ENCODE results near the gene TANC1.

TANC1 gene

DNA sequence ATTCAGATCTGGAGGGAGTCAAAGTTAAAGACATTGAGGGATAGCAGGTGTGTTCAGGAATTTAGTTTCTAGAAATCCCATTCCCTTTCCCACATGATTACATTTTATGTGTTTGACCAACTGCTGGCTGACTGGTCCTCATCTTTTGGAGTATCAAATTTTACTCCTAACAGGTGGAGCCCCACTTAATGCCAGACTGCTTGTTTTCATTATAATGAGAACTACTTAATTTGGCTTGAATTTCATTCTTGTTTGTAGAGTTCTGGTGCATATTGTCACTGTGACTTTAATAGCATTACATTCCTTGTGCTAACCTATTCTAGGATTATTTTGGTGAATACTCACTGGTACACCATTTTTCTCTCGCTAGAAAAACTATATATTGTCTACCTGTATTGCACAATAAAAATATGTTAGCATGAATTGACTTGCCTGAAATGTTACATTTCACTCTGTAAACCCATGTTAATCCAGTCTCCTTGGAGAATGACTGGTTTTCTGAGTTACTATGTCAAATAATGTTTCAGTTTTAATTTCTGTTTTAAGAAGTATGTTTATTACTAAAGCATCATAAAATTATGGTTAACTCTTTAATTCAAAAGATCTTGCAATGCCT lies 98.2 kb downstream of the TANC1 start:
- DNase-seq = no peak

DNA sequence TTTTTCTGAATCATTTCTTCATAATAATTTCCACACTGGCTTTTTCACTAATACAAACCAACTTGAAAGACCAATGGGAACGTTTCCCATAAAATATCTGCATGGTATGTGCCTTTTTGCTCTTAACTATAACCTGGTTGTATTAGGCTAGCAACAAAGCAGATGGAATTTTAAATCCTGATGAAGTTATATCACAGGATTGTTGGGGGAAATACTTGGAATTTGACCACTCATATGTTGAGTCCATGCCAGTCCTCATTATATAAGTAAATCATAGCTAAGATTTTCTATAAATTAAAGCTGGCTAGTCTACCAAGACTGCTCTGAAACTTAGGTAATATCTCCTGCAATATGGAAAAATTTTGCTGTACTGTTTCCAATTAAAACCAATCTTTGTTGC lies 99.5 kb downstream of the TANC1 start:
- no peak for DNase-seq

DNA sequence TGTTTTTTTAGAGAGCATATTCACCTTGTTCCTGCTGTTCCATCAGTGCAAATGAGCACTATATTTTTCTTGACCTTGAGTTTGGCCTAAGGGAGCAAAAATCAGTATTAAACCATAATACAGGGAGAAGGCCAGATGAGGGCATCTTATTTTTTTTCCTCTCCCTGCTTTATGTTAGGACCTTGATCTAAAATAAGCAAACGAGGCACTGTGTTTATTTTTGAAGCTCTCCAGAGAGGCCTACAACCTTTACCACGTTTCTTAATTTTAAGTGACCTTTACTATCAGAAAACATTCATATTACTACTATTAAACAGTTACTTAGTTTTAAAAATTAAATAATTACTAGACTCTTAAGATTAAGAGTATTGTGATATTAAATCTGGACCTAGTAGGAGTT lies 100.8 kb downstream of the TANC1 start:
- DNase-seq = no peak

DNA sequence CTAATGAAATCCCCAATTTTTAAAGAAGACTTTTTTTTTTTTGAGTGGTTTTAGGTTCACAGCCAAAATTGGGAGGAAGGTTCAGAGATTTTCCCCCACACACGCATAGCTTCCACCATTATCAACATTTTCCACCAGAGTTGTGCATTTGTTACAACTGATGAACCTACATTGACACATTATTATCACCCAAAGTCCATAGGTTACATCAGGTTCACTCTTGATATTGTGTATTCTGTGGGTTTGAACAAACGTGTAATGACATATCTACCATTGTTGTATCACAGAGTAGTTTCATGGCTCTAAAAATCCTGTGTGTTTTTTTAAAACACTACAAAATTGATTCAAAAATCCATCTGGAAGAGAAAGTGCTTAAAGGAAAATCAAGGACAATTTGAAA lies 101.8 kb downstream of the TANC1 start:
- DNase-seq = no peak

DNA sequence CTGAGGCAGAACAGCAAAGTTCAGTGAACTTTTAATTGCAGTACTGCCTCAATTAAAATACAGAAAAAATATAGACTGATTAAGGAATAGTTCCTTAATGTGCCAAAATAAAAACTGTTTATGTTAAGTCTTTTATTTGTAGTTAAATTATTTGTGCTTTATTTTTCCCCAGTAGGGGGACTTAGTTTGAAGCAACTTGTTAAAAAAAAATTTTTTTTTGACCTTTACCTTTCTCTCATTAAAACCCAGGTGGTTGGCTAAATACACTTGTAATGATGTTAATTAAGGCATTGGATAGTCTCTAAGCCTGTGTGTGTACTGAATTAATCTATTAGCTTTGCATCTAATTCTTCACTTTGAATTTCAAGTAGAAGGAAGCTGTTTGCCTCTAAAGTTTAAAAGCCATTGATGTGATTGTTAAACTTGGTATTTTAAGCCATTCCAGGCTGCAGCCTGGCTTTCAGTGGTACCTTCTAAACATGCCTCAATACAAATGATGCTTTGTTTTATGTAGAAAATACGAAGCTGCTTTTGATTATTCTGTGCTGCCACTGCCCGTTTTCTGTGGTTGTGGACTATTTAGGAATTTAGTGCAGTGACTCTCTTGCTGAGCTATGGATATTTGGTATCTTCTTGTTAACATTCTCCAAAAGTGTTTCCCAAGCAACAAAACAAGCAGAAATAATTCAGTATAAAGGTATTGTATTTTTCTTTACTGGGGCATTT lies 102.9 kb downstream of the TANC1 start:
- no peak for DNase-seq

DNA sequence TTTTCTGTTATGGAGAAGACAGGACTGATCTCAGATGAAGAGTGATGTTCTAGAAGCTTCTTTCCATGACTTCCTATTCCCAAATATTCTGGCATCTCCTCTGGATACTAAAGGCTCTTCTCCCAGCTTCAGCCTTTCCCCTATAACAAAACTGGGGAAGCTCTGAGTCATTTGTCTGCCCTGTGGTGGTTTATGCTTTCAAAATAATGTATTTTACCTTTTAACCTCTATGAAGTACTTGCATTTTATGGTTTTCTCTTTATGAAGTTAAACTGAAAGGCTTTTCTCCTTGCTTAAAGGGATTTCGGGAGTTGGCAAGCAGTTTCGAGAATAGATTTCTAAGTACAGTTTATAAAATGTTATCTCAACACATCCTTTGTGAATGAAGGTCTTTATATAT lies 104.4 kb downstream of the TANC1 start:
- no peak for DNase-seq

DNA sequence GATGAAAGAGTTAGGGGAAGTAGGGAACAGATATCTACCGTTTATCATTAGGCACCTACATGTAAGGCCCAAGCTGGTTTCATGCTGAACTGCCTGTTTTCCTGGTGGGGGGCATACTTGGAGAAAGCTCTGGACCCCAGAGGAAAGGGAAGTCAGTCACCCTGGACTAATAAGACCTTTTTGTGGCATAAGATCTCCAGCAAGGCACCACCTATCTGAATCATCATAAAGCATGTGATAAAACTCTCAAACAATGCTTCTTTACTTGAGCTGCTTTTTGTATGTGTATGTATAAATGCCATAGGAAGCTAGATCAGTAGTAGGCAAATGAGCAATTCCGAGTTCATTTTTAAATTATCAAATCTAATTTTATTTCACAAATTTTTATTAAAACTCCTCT lies 104.8 kb downstream of the TANC1 start:
- no peak for DNase-seq

DNA sequence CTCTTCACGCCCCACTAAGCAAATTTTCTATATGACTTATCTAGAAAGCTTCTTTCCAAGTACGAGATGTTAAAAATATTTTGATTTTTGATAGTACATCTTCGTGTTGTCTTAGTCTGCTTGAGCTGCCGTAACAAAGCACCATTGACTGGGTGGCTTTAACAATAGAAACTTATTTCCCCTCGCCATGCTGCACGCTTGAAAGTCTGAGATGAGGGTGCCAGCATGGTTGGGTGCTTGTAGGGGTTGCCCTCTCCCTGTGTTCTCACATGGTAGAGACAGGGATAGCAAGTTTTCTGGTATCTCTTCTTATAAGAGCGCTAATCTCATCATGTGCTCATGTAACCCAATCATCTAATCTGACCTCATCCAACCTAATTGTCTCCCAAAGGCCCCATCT lies 106.2 kb downstream of the TANC1 start:
- no peak for DNase-seq

DNA sequence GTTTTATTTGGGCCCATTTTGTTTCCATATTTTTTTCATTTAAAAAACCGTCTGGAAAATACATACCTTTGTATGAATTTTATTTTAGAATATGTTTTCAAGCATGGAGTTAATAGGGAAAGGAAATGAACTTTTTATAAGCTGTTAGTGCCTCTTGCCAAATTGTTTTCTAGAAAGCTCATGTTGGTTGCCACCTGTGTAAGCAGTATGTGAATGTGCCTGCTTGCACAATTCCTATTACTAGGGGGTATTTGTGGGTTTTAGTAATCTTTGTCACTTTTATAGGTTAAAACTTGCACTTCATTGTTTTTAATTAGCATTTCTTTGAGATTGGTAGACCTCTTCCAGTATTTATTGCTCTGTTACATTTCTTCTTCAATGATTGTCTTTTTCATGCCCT lies 107.3 kb downstream of the TANC1 start:
- no peak for DNase-seq

DNA sequence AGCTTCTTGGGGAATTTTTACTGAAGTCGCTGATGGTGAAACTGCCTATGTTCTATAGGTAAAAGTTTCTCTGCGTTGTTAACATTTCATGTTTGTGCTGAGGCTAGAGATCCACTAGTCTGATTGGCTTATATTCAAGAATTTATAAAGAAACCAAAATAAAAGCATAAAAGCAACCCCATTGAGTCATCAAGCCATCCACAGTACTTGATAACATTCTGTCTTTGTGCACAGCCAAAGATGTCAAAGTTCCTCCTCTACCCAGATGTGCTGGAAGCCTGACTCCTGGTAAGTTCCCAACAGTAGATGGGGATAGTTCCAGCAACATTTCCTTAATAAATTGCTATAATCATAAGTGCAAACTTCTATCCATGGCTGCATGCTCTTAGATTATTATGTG lies 107.8 kb downstream of the TANC1 start:
- DNase-seq = no peak

DNA sequence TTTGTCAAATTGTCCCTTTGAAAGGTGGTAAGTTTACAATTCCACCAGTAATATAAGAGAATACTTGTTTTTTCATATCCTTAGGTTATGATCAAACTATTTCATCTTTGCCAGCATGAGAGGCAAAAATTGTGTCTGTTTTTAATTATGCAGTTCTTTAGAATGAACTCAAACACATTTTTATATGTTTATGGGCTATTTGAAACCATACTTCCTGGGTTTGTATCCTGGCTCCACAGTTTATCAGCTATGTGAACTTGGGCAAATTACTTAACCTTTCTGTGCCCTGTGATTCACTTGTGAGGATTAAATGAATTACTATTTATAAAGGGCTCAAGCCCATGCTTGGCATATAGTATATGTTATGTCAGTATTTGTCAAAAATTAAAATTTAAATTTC lies 109.4 kb downstream of the TANC1 start:
- no peak for DNase-seq

DNA sequence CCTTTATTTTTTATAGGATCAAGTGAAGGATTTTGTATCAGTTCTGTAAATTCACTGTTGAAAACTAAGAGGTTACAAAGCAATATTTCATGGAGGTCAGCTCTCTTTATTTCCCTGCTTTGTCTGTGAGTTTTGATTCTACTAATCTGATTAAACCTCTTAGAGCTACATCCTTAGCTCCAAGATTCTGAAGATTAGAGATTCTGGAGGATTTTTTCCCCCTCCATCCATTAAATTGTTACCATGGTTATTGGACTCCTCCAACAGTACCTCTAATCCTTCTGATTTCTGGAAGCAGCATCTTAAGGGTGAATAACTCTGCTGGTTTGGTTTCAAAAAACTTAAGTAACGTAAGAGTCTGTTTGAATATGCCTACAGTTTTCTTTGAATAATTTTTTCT lies 110.0 kb downstream of the TANC1 start:
- no peak for DNase-seq

DNA sequence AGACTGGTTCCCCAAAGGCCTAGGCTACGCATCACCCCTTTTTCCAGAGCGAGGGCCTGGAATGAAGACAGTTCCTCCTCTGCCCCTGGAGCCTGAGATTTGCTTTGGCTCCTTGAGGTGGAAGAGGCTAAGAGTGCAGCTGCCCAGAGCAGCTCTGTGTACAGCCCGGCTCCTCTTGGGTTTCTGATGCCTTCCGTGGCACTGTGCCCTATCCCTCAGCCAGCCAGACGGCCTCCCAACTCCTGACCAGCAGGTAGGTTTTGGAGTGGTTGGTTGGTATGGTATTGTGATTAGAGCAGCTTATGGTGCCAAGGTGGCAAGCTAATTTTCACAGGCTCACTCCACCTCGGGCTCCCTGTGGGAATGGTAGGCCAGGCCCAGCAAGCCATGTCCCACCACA lies 112.2 kb downstream of the TANC1 start:
- DNase-seq = no peak

DNA sequence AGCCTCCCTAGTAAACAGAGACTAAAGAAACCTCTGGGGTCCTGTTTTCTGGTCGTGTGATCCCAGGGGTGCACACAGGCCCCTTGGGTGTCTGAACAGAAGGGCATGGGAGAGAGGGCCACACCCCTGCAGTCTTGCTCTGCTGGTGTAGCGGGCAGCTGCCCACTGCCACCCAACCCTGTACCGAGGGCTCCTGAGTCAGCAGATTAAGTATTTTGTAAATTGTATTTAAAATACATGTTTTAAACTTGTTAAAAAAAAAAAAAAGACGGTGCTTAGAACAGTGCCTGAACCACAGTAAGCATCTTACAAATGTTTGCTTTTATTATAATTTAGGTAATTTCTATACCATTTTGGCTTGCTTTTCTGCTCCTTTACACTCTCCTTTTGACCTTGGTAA lies 113.7 kb downstream of the TANC1 start:
- no peak for DNase-seq

DNA sequence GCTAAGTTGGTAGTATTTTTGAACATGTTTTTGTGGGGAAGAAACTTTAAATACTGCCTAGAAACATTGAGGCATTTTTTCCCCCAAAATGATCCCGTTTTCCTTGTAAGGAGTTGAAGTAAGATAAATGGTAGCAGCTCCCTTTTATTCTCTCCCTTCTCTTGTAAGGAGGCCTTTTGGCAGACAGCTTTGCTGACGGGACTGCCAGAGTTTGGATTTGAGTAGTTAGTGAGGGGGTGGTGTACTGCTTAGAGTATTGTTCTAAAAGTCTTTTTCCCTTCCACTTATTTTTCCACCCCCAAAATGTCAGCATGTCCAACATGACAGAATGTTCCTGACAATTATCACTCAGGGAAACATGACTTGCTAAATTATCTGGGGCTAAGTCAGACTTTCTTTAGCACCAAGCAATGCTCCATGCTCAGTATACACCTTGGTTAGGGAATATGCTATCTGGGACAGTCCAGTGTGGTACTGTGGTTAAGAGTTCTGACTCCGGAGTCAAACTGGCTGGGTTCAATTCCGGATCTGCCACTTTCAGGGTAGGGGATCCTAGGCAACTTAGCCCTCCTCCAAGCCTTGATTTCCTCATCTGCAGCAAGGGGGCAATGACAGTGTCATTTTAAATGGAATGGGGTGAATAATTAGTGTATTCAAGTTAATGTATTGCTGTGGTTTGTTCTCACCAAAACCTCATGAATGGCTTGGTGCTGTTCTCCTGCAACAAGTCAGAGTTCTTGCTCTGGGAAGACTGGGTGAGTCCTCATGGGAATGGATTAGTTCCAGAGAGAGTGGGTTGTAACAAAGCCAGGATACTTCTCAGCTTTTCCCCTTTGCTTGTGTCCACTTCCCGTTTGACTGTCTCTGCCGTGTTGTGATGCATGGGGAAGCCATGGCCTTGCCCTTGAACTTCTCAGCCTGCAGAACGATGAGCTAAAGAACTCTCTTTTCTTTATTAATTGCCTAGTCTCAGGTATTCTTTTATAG lies 116.2 kb downstream of the TANC1 start:
- DNase-seq = no peak

DNA sequence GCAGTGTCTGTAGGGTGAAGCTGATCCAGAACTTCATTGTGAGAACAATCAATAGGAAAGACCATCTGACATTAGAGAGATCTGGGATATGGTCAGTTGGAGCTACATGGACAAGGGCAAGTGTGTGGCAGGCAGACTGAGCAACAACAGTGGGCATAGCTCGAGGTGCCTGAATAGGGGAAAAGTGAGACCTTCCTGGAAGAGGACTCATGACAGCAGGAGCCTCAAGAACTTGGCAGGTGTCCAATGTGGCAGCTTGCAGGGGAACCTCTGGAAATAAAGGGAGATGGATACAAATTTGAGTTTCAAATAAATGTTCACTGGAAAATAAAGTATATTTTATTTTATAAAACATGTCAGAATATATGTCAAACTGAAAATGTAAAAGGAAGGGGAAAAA lies 117.9 kb downstream of the TANC1 start:
- no peak for DNase-seq

DNA sequence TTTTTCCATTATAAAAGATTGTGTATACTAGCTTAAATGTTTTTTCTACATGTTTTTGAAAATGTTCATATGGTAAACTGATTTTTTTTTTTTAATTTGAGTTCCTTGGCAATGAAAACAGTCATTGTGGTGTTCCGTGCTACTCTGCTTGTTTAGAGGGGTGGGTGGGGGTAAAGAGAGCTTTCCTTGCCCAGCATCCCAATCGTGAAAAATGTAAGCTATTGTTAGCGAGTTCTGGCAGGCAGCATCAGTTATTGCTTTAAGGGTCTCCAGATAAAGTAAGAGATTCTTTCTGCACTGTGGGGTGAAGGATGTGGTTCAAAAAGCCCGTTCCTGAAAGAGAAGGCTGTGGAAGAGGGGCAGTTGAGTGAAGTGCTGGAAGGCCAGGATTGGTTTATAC lies 118.4 kb downstream of the TANC1 start:
- DNase-seq = no peak

DNA sequence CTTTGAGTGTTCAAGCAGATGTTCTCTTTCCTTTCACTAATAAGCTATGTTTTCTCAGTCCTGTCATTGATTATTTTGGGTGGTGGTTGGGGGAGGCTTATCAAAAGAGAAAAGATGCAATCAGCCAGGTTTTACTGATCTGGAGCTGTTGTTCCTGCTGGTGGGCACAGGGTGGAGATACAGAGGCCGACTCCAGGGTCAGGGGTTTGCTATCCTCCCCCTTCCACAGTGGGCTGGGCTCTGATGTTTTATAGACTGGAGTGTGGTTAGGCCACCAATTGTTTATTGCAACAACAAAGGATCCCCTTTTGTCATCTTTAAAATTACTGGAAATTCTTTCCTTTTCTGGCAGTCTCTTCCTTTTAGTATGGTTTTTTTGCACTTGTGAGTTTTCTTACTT lies 120.5 kb downstream of the TANC1 start:
- no peak for DNase-seq

DNA sequence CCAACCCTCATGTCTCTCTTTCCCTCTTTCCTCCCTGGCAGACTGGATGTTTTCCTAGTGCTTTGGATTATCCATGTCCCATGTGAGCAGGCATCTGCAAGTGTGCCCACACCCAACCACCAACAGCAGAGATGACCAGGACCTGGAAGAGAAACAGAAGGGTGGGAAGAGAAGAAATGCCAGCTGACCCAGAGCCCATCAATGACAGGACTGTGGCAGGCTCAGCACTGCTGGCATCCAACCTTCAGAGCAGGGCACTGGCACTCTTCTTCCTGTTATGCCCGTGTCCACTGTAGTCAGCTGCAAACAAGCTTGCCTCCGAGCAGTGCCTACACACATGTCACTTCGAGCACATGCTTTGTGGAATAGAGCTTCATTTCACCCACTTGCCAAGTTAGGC lies 121.1 kb downstream of the TANC1 start:
- DNase-seq = no peak

DNA sequence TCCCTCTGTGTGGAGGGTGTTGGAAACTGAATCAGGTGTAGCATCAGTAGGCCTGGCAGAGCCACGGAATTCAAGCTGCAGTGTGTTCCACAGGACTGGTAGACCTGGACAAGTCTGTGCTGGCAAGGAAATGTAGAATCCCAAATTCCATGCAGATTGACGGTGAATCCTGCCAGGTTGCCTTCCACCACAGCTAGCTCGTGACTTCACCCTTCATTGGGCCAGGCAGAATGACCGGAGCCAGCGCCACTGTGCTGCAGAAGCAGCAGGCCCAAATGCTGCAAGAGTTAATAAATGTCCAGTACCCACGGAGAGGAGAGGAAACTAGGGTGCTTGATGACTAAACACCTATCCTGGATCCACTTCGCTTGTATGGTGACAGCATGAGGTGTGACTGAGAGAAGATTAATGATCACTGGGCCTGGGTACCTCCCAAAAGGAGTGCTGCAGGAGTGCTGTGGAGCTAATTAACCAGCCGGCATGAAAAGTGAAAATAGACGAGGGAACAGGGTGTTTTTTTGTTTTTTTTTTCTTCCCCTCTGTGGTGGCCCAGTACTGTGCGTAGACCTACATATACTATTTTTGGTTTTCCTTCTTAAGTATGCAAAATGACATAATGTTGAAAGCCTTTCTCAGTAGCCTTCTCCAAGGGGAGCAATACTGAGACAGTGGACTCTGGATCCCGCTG lies 122.2 kb downstream of the TANC1 start:
- no peak for DNase-seq

DNA sequence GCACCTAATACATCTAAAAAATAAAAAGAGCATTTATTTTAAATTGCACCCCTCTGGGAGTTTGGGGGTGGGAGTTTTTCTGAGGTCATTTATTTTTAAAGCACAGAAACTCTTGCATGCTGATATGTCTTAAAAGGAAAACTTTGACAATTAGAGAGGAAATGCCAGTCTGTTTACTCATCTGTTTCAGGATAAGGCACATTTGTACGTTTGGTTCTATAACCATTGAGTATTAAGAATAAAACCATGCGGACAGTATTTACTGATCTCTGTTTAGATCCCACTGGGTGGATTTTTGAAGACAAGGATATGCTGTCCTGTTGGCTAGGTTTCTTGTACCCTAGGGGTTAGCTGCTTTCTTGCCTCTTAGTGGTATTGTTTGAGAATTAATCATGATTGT lies 122.9 kb downstream of the TANC1 start:
- no peak for DNase-seq

DNA sequence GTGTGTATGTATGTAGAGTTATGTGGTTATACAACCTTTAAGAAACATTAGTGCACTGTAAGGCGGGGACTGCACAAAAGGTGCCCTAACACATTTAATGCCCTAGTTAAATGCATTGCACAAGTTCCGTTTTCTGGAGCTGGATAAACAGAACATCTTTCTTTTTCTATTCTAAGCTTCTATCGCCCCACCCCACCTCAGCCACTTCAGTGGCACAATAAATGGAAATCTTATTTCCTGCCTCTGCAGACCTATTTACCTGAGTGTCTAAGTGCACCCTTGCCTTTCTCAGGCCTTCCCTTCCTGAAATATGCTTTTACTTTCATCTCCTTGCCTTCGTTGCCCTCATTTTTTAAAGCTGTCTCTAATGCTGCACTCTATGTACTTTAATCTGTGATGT lies 123.5 kb downstream of the TANC1 start:
- no peak for DNase-seq

DNA sequence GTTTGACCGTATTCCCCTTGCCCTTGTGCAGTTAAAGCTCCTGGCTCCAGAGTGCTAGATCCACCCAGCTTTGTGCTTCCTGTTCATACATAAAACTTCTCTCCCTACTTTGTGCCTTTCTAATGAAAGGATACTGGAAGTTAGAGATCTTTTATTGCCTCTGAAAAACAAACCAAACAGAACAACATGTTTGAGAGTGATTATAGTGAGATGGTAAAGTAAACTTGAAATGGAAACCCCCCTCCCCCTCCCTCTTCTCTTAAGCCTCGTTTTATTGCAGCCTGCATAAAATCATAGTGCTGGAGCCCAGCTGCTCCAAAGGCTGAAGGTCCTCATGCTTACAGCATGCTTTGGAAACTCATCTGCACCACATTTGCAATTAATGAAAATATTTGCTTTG lies 125.1 kb downstream of the TANC1 start:
- DNase-seq = peak; percentile 20
